Kidney (tissue), 22 donors: ENCODE measurements around the gene ZIM2. TPM values are rescaled to one million over a fixed set of nuclear protein-coding genes. Genes with fewer than 3 reads are reported as not detected.

Experiments used
- DNase-seq, 5 donors: peaks; one replicate each; pipeline ENCODE4 v3.0.0-alpha.2; 2013 to 2020
- FAIRE-seq: peaks from 2 replicates; lab custom pipeline; 2012; peaks lifted over from hg19 to GRCh38; lab: Jason Lieb, UNC
- H3K27ac ChIP-seq, 2 donors: one replicate each; pipeline ENCODE4 v1.7.0; 2013; ENCODE audit warnings: low read depth in 2 of 2, low read length in 2 of 2, inconsistent platforms in 1 of 2
- H3K27me3 ChIP-seq: one replicate; pipeline ENCODE4 v1.7.1; 2013; ENCODE audit warnings: low read length, inconsistent platforms; ENCODE audit not compliant: control insufficient read depth, insufficient read depth
- H3K36me3 ChIP-seq, 3 donors: one replicate each; pipeline versions ENCODE4 v1.7.0 to v1.7.1; 2013; ENCODE audit warnings: low read length in 3 of 3, control low read depth in 1 of 3, inconsistent platforms in 1 of 3; ENCODE audit not compliant: insufficient read depth in 3 of 3, control insufficient read depth in 2 of 3
- H3K4me1 ChIP-seq, 3 donors: one replicate each; pipeline versions ENCODE4 v1.7.0 to v1.7.1; 2013; ENCODE audit warnings: low read length in 3 of 3, inconsistent platforms in 1 of 3, low read depth in 1 of 3; ENCODE audit not compliant: control insufficient read depth in 2 of 3, insufficient read depth in 2 of 3
- H3K4me3 ChIP-seq, 3 donors: one replicate each; pipeline versions ENCODE4 v1.7.0 to v1.8.1; 2013; ENCODE audit warnings: low read length in 3 of 3, control low read depth in 1 of 3, inconsistent platforms in 1 of 3
- H3K9ac ChIP-seq, 3 donors: one replicate each; pipeline versions ENCODE4 v1.7.0 to v1.7.1; 2013; ENCODE audit warnings: low read length in 3 of 3, control low read depth in 1 of 3, inconsistent platforms in 1 of 3
- H3K9me3 ChIP-seq, 3 donors: one replicate each; pipeline versions ENCODE4 v1.7.0 to v1.7.1; 2013; ENCODE audit warnings: low read length in 3 of 3, control low read depth in 1 of 3, inconsistent platforms in 1 of 3; ENCODE audit not compliant: control insufficient read depth in 2 of 3, insufficient read depth in 1 of 3
- intact Hi-C: fragments of 100-400 bp; cut with DNase I; formaldehyde crosslinking; loops from one replicate; pipeline ENCODE4 v1.11.1; 2022
- long read RNA-seq, 10 donors: library from polyadenylated mRNA in 1 of 10; unstranded in 1 of 10; transcript quantifications; one replicate each; pipeline ENCODE4 v2.0.0 and lab custom pipeline, GENCODE V29; 2021 to 2026
- polyA plus RNA-seq: library from polyadenylated mRNA; stranded (reverse); fragments of 350-450 nt; fragmentation: Illumina TruSeq; extraction: RNeasy Lipid Tissue Mini Kit (QIAGEN cat#74804); gene quantifications from one replicate; pipeline ENCODE4 v1.2.3, GENCODE V29; 2014; ENCODE audit warnings: low read depth, low replicate concordance; ENCODE audit not compliant: insufficient read depth
- total RNA-seq: library from RNA; stranded (reverse); fragmentation: NEBNext Ultra II Directional; extraction: Animal tissue kit (Norgen Biotek cat#: 25700); gene quantifications from one replicate; pipeline ENCODE4 v1.2.1, GENCODE V29; 2021
- TF ChIP-seq, protein P1 (sequence below): IDR thresholded peaks from 3 replicates; pipeline ENCODE4 v1.5.1; 2012; ENCODE audit warnings: mild to moderate bottlenecking, moderate library complexity, borderline replicate concordance; ENCODE audit not compliant: insufficient read depth; ENCODE audit errors: extremely low read depth
- donor health status: control.
- donor health status: control.
- donor health status: control.
- donor health status: control.
- donor health status: control.
- donor health status: DM: yes; HTN: yes; CAD: no.
- donor health status: Normal renal cell carcinoma (clear cell type).

The ZIM2 gene
- total RNA-seq (0.47 TPM), polyA plus RNA-seq (not detected)
- long read RNA-seq, donor 1 = 0 reads
- long read RNA-seq, donor 2 = 0 reads
- long read RNA-seq, donor 3 = 0 reads
- long read RNA-seq, donor 4 = 0 reads
- long read RNA-seq, donor 5 = 0 reads
- long read RNA-seq, donor 6 = 0 reads
- long read RNA-seq, donor 7 = 0 reads
- long read RNA-seq, donor 8 = 0 reads
- long read RNA-seq, donor 9 = 0 reads
- long read RNA-seq, donor 10 = 0 reads

- peak within 1 kb of the TSS in 1 of 2 donors; percentile 29 for H3K27ac ChIP-seq
- peak; percentile 90 to 96 (median 94) for DNase-seq
- no peak for FAIRE-seq
- no peaks in the 10 kb centered on the region for H3K9me3 ChIP-seq
- peak within 1 kb of the TSS in 1 of 3 donors; percentile 50 for H3K9ac ChIP-seq
- H3K27me3 ChIP-seq = no peaks in the 10 kb centered on the region
- H3K4me1 ChIP-seq = no peaks in the 10 kb centered on the region
- peak within 1 kb of the TSS; percentile 45 to 68 (median 60) for H3K4me3 ChIP-seq
- intact Hi-C loops = no loop called here
- no peaks in the 10 kb centered on the region for H3K36me3 ChIP-seq
- TF ChIP-seq, protein P1, sequence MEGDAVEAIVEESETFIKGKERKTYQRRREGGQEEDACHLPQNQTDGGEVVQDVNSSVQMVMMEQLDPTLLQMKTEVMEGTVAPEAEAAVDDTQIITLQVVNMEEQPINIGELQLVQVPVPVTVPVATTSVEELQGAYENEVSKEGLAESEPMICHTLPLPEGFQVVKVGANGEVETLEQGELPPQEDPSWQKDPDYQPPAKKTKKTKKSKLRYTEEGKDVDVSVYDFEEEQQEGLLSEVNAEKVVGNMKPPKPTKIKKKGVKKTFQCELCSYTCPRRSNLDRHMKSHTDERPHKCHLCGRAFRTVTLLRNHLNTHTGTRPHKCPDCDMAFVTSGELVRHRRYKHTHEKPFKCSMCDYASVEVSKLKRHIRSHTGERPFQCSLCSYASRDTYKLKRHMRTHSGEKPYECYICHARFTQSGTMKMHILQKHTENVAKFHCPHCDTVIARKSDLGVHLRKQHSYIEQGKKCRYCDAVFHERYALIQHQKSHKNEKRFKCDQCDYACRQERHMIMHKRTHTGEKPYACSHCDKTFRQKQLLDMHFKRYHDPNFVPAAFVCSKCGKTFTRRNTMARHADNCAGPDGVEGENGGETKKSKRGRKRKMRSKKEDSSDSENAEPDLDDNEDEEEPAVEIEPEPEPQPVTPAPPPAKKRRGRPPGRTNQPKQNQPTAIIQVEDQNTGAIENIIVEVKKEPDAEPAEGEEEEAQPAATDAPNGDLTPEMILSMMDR = no peak
Measured at GRCh38 chr19:56840451-56841192, at the start of gene ZIM2, which contains the start of gene PEG3. Gene ZIM2 (minus strand): TSS chr19:56840726. CDS start chr19:56824277, 16,449 bp downstream. Gene PEG3 (minus strand): TSS chr19:56840726. CDS start chr19:56824655, 16,071 bp downstream.

- no peak for DNase-seq
- no peak overlapping the region for H3K4me3 ChIP-seq
- FAIRE-seq = no peak
- peaks cover 0 to 5% (median 0%) of the 10 kb centered on the region in 3 donors for H3K9me3 ChIP-seq
- no peak overlapping the region for H3K9ac ChIP-seq
- H3K27me3 ChIP-seq = no peaks in the 10 kb centered on the region
- intact Hi-C loops = no loop called here
- no peaks in the 10 kb centered on the region for H3K36me3 ChIP-seq
- H3K27ac ChIP-seq = no peak overlapping the region
- TF ChIP-seq, protein P1 = no peak
- no peaks in the 10 kb centered on the region for H3K4me1 ChIP-seq
Measured at GRCh38 chr19:56885173-56885985, 44.9 kb upstream of the ZIM2 start.

DNA sequence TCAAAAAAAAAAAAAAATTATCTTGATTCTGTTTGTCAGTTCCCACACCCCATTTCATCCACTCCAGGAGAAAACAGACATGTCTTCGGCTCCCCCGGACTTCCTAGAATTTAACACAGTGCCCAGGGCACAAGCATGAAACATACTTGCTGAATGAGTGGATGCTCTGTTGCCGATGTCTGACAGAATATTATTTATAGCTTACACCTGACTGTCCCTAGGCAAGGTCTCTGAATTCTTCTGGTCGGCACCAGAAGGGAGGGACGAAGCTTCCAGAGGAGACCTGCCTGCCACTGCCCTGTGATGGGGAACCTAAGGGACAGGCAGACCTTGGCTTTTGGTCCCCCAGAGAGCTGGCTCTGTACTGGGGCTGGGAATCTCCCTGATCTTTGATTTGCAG is 43.9 kb upstream of the ZIM2 start:
- H3K4me1 ChIP-seq = no peaks in the 10 kb centered on the region
- H3K27me3 ChIP-seq = no peaks in the 10 kb centered on the region
- DNase-seq (no peak), FAIRE-seq (no peak)
- no peak overlapping the region for H3K27ac ChIP-seq
- intact Hi-C loops = no loop called here
- no peak overlapping the region for H3K9ac ChIP-seq
- TF ChIP-seq, protein P1 = no peak
- peaks cover 0 to 5% (median 0%) of the 10 kb centered on the region in 3 donors for H3K9me3 ChIP-seq
- no peaks in the 10 kb centered on the region for H3K36me3 ChIP-seq
- H3K4me3 ChIP-seq = no peak overlapping the region
